GM20000 (cell line): ENCODE data around the gene SELENOW.
"Not testable (repeated sequence)": the region's sequence is repeated elsewhere in the genome, so short reads cannot be mapped to it uniquely, and the experiment has no call there.

Experiments
- DNase-seq: peaks from one replicate; pipeline ENCODE4 v3.0.0; 2012; ENCODE audit warnings: low spot score
- CTCF ChIP-seq: IDR thresholded peaks from 2 replicates; pipeline ENCODE4 v1.5.1; 2012; ENCODE audit warnings: mild to moderate bottlenecking, control low read depth; ENCODE audit errors: extremely low read depth, missing control alignments

SELENOW gene

GRCh38 chr19:47766670-47767069 is 11.8 kb upstream of the SELENOW start:
- TF ChIP-seq CTCF = no peak
- DNase-seq = no peak

GRCh38 chr19:47767349-47767748 is 11.2 kb upstream of the SELENOW start:
- TF ChIP-seq CTCF = no peak
- no peak for DNase-seq

GRCh38 chr19:47768604-47769003 is 9.9 kb upstream of the SELENOW start:
- DNase-seq = no peak
- no peak for TF ChIP-seq CTCF

- no peak for DNase-seq
- no peak for TF ChIP-seq CTCF
Measured at GRCh38 chr19:47769534-47769933, 9.0 kb upstream of the SELENOW start.

- not testable (repeated sequence) for DNase-seq
Measured at GRCh38 chr19:47771291-47771690, 7.2 kb upstream of the SELENOW start.

- no peak for DNase-seq
Measured at GRCh38 chr19:47776568-47776967, 1.9 kb upstream of the SELENOW start.

GRCh38 chr19:47777245-47778048 is 1.1 kb upstream of the SELENOW start:
- DNase-seq = not testable (repeated sequence)

More at GRCh38 chr19:47776568-47776967, 1.9 kb upstream of the SELENOW start:
- TF ChIP-seq CTCF = no peak

- no peak for TF ChIP-seq CTCF
- DNase-seq = no peak
Measured at GRCh38 chr19:47778954-47779351, 450 bp downstream of the SELENOW start.
